ENCODE data around the gene MIB2.

DNA sequence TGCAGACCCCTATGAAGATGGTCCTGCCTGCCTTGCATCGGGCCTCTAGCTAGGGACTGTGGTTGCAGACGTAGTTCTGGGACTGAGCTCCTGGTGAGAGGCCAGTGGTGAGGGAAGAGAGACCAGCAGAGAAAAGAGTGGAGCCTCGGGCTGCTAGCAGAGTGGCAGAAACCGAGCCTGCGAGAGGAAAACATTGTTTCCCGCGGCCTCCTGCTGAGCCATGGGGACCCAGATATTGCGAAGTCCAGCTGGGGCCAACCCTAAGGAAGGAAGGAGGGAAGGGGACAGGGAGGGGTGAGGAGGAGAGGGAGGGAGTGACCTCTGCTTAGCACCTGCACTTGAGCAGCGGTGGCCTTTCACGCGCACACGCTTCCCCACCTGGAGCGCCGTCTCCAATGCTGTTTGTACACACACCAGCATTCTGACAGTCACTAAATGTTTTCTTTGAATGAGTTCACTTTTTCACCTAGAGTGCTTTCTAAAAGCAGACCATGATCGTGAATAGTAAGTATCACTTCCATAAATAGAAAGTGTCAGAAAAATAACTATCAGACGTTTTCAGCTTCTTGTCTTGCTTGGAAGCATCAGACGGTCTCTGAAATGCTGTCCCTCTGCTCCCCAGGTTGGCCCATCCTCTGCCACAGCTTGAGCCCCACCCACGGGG lies 12.9 kb upstream of the MIB2 start:
- TF ChIP-seq YY1 (IDR thresholded peaks at IDR 0.05; ENCODE audit: insufficient read depth, insufficient read length) (no peak), SUZ12 (IDR thresholded peaks at IDR 0.05; ENCODE audit: extremely low read depth, insufficient read depth, insufficient read length) (no peak), ZNF274 (IDR thresholded peaks at IDR 0.05; ENCODE audit: low read depth, low read length) (no peak)

Measured in NT2/D1 (cell line).